Mesendoderm (in vitro differentiated cells): ENCODE results near the gene PIMREG.

Source experiments
- DNase-seq: peaks from one replicate; pipeline ENCODE4 v3.0.0; 2013
- H2AK5ac ChIP-seq: 2 replicates; pipeline ENCODE4 v1.6.1; 2013; ENCODE audit warnings: low read length, inconsistent platforms
- H2BK120ac ChIP-seq: 2 replicates; pipeline ENCODE4 v1.6.1; 2013; ENCODE audit warnings: low read depth, mild to moderate bottlenecking, low read length, moderate library complexity, mixed read lengths
- H2BK15ac ChIP-seq: replicated peaks from 2 replicates; pipeline ENCODE4 v1.6.1; 2013; ENCODE audit warnings: low read depth, mild to moderate bottlenecking, moderate library complexity
- H2BK5ac ChIP-seq: 2 replicates; pipeline ENCODE4 v1.6.1; 2013; ENCODE audit warnings: low read length, inconsistent platforms
- H3K18ac ChIP-seq: 2 replicates; pipeline ENCODE4 v1.6.1; 2013; ENCODE audit warnings: mild to moderate bottlenecking, low read length, mixed read lengths
- H3K23ac ChIP-seq: one replicate; pipeline ENCODE4 v1.6.1; 2013; ENCODE audit warnings: low read length
- H3K27ac ChIP-seq: 2 replicates; pipeline ENCODE4 v1.5.1; 2013; ENCODE audit warnings: low read depth, mild to moderate bottlenecking, inconsistent platforms, low read length, moderate library complexity
- H3K27me3 ChIP-seq: 2 replicates; pipeline ENCODE4 v1.6.1; 2013; ENCODE audit warnings: low read length, control low read depth, mild to moderate bottlenecking, inconsistent platforms; ENCODE audit not compliant: insufficient read depth, poor library complexity
- H3K36me3 ChIP-seq: 2 replicates; pipeline ENCODE4 v1.6.1; 2013; ENCODE audit warnings: low read length, inconsistent platforms; ENCODE audit not compliant: control insufficient read depth, insufficient read depth
- H3K4ac ChIP-seq: one replicate; pipeline ENCODE4 v1.6.1; 2013; ENCODE audit warnings: low read depth, mild to moderate bottlenecking, low read length, moderate library complexity
- H3K4me1 ChIP-seq: 2 replicates; pipeline ENCODE4 v1.6.1; 2013; ENCODE audit warnings: low read depth, low read length, inconsistent platforms; ENCODE audit not compliant: control insufficient read depth
- H3K4me2 ChIP-seq: 2 replicates; pipeline ENCODE4 v1.6.1; 2013; ENCODE audit warnings: low read length
- H3K4me3 ChIP-seq: 2 replicates; pipeline ENCODE4 v1.5.1; 2013; ENCODE audit warnings: mild to moderate bottlenecking, low read length
- H3K56ac ChIP-seq: one replicate; pipeline ENCODE4 v1.6.1; 2013; ENCODE audit warnings: low read length
- H3K79me1 ChIP-seq: 2 replicates; pipeline ENCODE4 v1.6.1; 2013; ENCODE audit warnings: low read length, inconsistent platforms
- H3K79me2 ChIP-seq: 2 replicates; pipeline ENCODE4 v1.6.1; 2013; ENCODE audit warnings: mild to moderate bottlenecking, low read length; ENCODE audit not compliant: control insufficient read depth, insufficient read depth
- H3K9ac ChIP-seq: 2 replicates; pipeline ENCODE4 v1.6.1; 2013; ENCODE audit warnings: low read length, inconsistent platforms
- H4K5ac ChIP-seq: one replicate; pipeline ENCODE4 v1.6.1; 2013; ENCODE audit warnings: low read length
- H4K8ac ChIP-seq: one replicate; pipeline ENCODE4 v1.6.1; 2013; ENCODE audit warnings: low read depth, mild to moderate bottlenecking, control low read depth, low read length, moderate library complexity
- WGBS: extraction: QIAGEN DNeasy Blood & Tissue Kit; methylation state at CpG from one replicate; pipeline ENCODE4 v1.1.7; 2013; ENCODE audit warnings: low lambda C conversion rate, missing lambda C conversion rate; ENCODE audit not compliant: insufficient coverage; ENCODE audit errors: extremely low coverage; 5-methylcytosine and 5-hydroxymethylcytosine counted together

Gene PIMREG

DNA sequence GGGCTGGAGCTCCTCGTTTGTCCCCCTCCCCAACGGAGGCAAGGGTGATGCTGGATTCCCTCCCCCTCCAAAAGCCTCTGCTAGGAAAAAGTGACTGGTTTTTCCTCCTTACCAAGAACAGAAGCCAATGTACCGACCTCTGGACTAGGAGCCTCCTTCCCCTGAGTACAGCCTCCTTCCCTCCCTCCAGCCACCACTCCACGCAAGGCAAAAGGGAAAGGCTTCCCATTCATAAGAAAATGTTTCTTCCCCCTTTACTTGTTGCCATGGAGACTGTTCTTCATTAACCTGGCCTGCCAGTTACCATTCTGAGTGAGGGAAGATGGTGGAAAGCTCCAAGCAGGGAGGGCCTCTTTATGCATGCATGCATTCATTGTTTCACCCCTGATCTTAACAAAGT lies 4.3 kb upstream of the PIMREG start:
- H3K4me1 ChIP-seq: no peaks in the 10 kb centered on the region
- H3K4me3 ChIP-seq: no peak overlapping the region
- peak; percentile 44 for DNase-seq
- H2BK5ac ChIP-seq: no peak overlapping the region
- no peak overlapping the region for H3K4me2 ChIP-seq
- H3K79me1 ChIP-seq: peaks cover 2% of the 10 kb centered on the region
- no CpG with 5 or more reads among the region's 4 CpGs for WGBS
- no peak overlapping the region for H3K4ac ChIP-seq
- H3K79me2 ChIP-seq: peaks cover 1% of the 10 kb centered on the region
- H3K9ac ChIP-seq: no peak overlapping the region
- no peak overlapping the region for H2AK5ac ChIP-seq
- H3K36me3 ChIP-seq: no peaks in the 10 kb centered on the region
- H4K8ac ChIP-seq: no peak overlapping the region
- H3K18ac ChIP-seq: no peak overlapping the region
- no peaks in the 10 kb centered on the region for H3K27me3 ChIP-seq
- no peak overlapping the region for H3K23ac ChIP-seq
- no peak overlapping the region for H2BK120ac ChIP-seq
- no peak overlapping the region for H2BK15ac ChIP-seq
- H4K5ac ChIP-seq: no peak overlapping the region
- H3K56ac ChIP-seq: peak overlapping the region; percentile 52
- no peak overlapping the region for H3K27ac ChIP-seq

DNA sequence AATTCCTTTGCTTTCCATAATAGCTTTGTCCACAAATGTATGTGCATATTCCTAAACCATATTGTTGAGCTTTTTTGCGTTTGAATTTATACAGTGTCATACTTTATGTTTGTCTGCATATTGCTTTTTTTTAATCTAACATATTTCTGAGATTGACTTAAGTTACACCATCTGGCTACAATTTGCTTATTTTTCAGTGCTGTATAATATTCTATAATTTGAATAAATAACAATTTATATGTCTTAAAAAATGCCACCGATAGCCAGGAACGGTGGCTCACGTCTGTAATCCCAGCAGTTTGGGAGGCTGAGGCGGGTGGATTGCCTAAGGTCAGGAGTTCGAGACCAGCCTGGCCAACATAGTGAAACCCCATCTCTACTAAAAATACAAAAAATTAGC lies 1.5 kb upstream of the PIMREG start:
- Histone ChIP-seq H3K23ac (no peak overlapping the region), H2AK5ac (no peak overlapping the region)

DNA sequence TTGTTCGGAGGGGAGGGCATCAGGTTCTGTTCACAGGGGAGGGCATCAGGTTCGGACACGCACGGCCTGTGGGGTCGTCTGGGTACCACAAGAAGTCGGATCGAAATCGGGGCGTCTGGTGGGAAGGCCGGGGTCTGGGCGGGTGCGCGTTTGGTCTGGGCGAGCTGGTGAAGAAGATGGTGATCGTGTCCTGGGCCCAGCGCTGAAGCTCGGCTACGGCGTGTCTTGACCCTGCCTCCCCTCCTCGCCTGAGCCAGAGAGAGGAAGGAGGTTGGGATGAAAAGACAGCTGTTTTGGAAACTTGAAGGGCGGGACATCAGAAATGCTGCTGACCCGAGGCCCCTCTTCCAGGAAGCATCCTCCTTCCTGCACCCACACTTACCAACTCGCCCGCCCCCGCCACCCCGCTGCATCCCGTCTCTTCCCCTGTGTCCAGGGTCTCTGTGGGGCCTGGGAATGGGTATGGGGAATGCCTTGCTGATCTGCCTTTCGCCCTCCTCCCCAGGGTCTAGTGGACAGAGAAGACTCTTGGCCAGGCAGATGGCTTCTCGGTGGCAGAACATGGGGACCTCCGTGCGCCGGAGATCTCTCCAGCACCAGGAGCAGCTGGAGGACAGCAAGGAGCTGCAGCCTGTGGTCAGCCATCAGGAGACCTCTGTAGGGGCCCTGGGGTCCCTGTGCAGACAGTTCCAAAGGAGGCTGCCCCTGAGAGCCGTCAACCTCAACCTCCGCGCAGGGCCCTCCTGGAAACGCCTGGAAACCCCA lies 498 bp downstream of the PIMREG start:
- Histone ChIP-seq H3K4ac (peak overlapping the region; percentile 25), H3K4me2 (peak overlapping the region; percentile 82), H4K8ac (no peak overlapping the region), H3K4me1 (no peaks in the 10 kb centered on the region), H2AK5ac (no peak overlapping the region), H3K36me3 (peaks cover 5% of the 10 kb centered on the region), H3K4me3 (peak overlapping the region; percentile 82), H3K79me1 (peaks cover 6% of the 10 kb centered on the region), H2BK15ac (no peak overlapping the region), H3K27ac (no peak overlapping the region), H3K79me2 (peaks cover 3% of the 10 kb centered on the region), H3K27me3 (no peaks in the 10 kb centered on the region), H3K56ac (peak overlapping the region; percentile 92), H3K23ac (peak overlapping the region; percentile 59), H4K5ac (no peak overlapping the region), H2BK120ac (no peak overlapping the region), H3K18ac (no peak overlapping the region), H2BK5ac (no peak overlapping the region), H3K9ac (peak overlapping the region; percentile 94)
- WGBS: no CpG with 5 or more reads among the region's 36 CpGs
- DNase-seq: no peak

More for the DNA sequence above, 1.5 kb upstream of the PIMREG start:
- Histone ChIP-seq H3K56ac (no peak overlapping the region), H3K36me3 (no peaks in the 10 kb centered on the region), H3K4me1 (no peaks in the 10 kb centered on the region), H3K4me3 (no peak overlapping the region), H3K18ac (no peak overlapping the region), H2BK15ac (no peak overlapping the region), H2BK120ac (no peak overlapping the region), H3K27ac (no peak overlapping the region), H3K79me1 (peaks cover 6% of the 10 kb centered on the region), H4K5ac (no peak overlapping the region), H3K9ac (no peak overlapping the region), H4K8ac (no peak overlapping the region), H3K4me2 (no peak overlapping the region), H3K4ac (no peak overlapping the region), H2BK5ac (no peak overlapping the region), H3K27me3 (no peaks in the 10 kb centered on the region), H3K79me2 (peaks cover 3% of the 10 kb centered on the region)
- DNase-seq: no peak
- no CpG with 5 or more reads among the region's 6 CpGs for WGBS

DNA sequence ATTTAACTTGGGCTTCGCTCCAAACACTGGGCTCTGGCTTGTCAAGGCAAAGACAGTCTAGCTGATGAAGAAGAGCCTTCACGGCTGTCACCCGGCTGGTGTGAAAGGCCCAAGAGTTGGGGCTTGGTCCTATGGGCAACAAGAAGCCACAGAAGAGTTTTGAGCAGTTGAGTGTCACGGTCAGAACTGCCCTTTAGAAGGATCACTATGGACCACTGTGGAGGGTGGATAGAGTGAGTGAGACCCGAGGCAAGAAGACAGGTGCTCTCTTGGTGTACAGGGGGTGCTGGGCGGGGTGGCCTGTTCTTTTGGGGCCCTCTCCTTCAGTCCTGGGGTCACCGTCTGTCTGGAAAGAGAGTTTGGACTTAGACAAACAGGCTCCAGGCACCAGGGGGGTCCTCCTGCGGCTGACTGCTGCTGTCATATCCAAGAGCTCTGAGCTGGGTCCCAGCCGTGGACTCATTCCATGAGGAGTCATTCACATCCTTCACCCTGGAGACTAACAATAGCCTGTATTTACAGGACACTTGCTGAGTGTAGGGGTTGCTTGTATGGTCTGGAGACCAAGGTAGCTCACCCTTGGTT lies 2.4 kb downstream of the PIMREG start:
- Histone ChIP-seq H3K56ac (no peak overlapping the region), H3K18ac (no peak overlapping the region), H4K5ac (no peak overlapping the region), H3K27ac (no peak overlapping the region), H3K9ac (no peak overlapping the region), H3K4me3 (no peak overlapping the region), H3K4me1 (no peaks in the 10 kb centered on the region), H4K8ac (no peak overlapping the region), H3K23ac (no peak overlapping the region), H3K79me1 (peaks cover 6% of the 10 kb centered on the region), H3K4me2 (no peak overlapping the region), H3K36me3 (peaks cover 11% of the 10 kb centered on the region), H2BK15ac (no peak overlapping the region), H3K4ac (no peak overlapping the region), H2BK5ac (no peak overlapping the region), H3K79me2 (peaks cover 3% of the 10 kb centered on the region), H2AK5ac (no peak overlapping the region), H3K27me3 (no peaks in the 10 kb centered on the region), H2BK120ac (no peak overlapping the region)
- WGBS: no CpG with 5 or more reads among the region's 9 CpGs
- DNase-seq: no peak

DNA sequence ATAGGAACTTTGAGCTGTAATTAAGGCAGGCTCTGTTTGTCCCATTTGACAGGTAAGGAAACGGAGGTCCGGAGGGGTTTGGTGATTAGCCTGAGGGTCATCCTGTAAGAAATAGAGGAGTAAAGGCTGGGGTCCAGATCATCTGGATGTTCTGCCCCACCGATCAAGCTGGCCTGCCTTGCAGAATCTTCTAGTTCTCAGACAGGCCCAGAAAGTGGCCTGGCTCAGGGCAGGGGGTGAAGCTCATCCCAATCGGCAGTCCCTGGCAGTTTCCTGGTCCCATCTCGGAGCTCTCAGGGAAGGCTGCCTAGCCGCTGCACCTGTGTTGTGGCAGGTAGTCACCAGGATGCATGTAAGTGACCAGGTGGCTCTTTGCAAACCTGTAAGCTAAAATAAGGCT lies 4.2 kb downstream of the PIMREG start:
- no CpG with 5 or more reads among the region's 6 CpGs for WGBS
- H2BK5ac ChIP-seq: no peak overlapping the region
- H3K18ac ChIP-seq: no peak overlapping the region
- no peak overlapping the region for H3K27ac ChIP-seq
- no peak overlapping the region for H2AK5ac ChIP-seq
- H3K4me3 ChIP-seq: no peak overlapping the region
- peaks cover 6% of the 10 kb centered on the region for H3K79me1 ChIP-seq
- H4K5ac ChIP-seq: no peak overlapping the region
- H3K79me2 ChIP-seq: peaks cover 3% of the 10 kb centered on the region
- DNase-seq: no peak
- H4K8ac ChIP-seq: no peak overlapping the region
- no peak overlapping the region for H3K4me2 ChIP-seq
- no peak overlapping the region for H3K4ac ChIP-seq
- no peak overlapping the region for H2BK15ac ChIP-seq
- no peak overlapping the region for H3K9ac ChIP-seq
- no peak overlapping the region for H3K56ac ChIP-seq
- H2BK120ac ChIP-seq: no peak overlapping the region
- no peak overlapping the region for H3K23ac ChIP-seq
- peaks cover 11% of the 10 kb centered on the region for H3K36me3 ChIP-seq
- no peaks in the 10 kb centered on the region for H3K27me3 ChIP-seq
- no peaks in the 10 kb centered on the region for H3K4me1 ChIP-seq
